Psoas muscle (tissue), 8 donors: ENCODE measurements around the gene ADORA1. TPM values are rescaled to one million over a fixed set of nuclear protein-coding genes. Genes with fewer than 3 reads are reported as not detected.

Source experiments
- ATAC-seq, 4 donors: fragments of 200-7000 bp; cut with Tn5 transposase; one replicate each; pipeline ENCODE4 v1.9.1; 2020; ENCODE audit warnings: moderate library complexity in 3 of 4, mild to moderate bottlenecking in 2 of 4
- DNase-seq, 2 donors: peaks; one replicate each; pipeline ENCODE4 v3.0.0-alpha.2; 2020
- H3K27ac ChIP-seq: fragments of 200-600 bp; one replicate; pipeline ENCODE4 v1.8.0; 2022
- H3K27me3 ChIP-seq, 3 donors: fragments of 200-600 bp in 1 of 3; one replicate each; pipeline versions ENCODE4 v1.6.1 to v1.8.0; 2013 to 2022; ENCODE audit warnings: low read length in 2 of 3, mild to moderate bottlenecking in 2 of 3, moderate library complexity in 1 of 3; ENCODE audit not compliant: insufficient read depth in 3 of 3
- H3K36me3 ChIP-seq, 2 donors: fragments of 200-600 bp in 1 of 2; one replicate each; pipeline versions ENCODE4 v1.6.1 to v1.8.0; 2013 to 2022; ENCODE audit warnings: low read depth in 1 of 2, mild to moderate bottlenecking in 1 of 2, moderate library complexity in 1 of 2; ENCODE audit not compliant: insufficient read depth in 1 of 2
- H3K4me1 ChIP-seq: fragments of 200-600 bp; one replicate; pipeline ENCODE4 v1.8.0; 2022
- H3K4me3 ChIP-seq: fragments of 200-600 bp; one replicate; pipeline ENCODE4 v1.8.0; 2022; ENCODE audit warnings: mild to moderate bottlenecking
- H3K9me3 ChIP-seq: fragments of 200-600 bp; one replicate; pipeline ENCODE4 v1.8.0; 2022
- WGBS, 3 donors: extraction: QIAGEN DNeasy Blood & Tissue Kit; methylation state at CpG; one replicate each; pipeline versions ENCODE4 v1.1.6 to v1.1.7; 2013; 5-methylcytosine and 5-hydroxymethylcytosine counted together
- intact Hi-C, 2 donors: fragments of 100-400 bp; cut with DNase I; formaldehyde crosslinking; loops; one replicate each; pipeline versions ENCODE4 v1.11.0 to v1.14.2; 2022
- polyA plus RNA-seq, 3 donors: library from polyadenylated mRNA; stranded (reverse); fragments of 200-250 nt; gene quantifications; one replicate each; pipeline ENCODE4 v1.2.3, GENCODE V29; 2013
- total RNA-seq, 4 donors: library from RNA; stranded (reverse); fragmentation: NEBNext Ultra II Directional in 2 of 4; extraction: Animal tissue kit (Norgen Biotek cat#: 25700) in 2 of 4; gene quantifications; one replicate each; pipeline versions ENCODE4 v1.2.1 to v1.2.4, GENCODE V29; 2021 to 2023
- TF ChIP-seq, protein P1 (sequence below): fragments of 200-600 bp; IDR thresholded peaks from one replicate; pipeline ENCODE4 v1.8.0; 2022; ENCODE audit warnings: antibody characterized with exemption
- donor health status: healthy with polysubstance abuse.
- donor health status: DM: no; HTN: no; CAD: no; lungs with moderate emphysema.
- donor health status: Bipolar disorder and iron deficiency.
- donor health status: healthy.
- donor health status: DM: yes; HTN: yes; CAD: no.
- donor health status: DM: no; HTN: no; CAD: no.
- donor health status: DM: no; HTN: no; CAD: no.
- donor health status: DM: yes; HTN: yes; CAD: no.

Gene ADORA1
- total and polyA plus RNA-seq, 7 donors = 1.1 to 10.4 (median 1.8) TPM

GRCh38 chr1:203169770-203170520, 42.4 kb downstream of the ADORA1 start:
- ATAC-seq (no peak), DNase-seq (no peak)
- H3K4me1 ChIP-seq = peaks cover 21% of the 10 kb centered on the region
- peaks cover 0 to 22% of the 10 kb centered on the region in 2 donors for H3K36me3 ChIP-seq
- no peak overlapping the region for H3K4me3 ChIP-seq
- no peaks in the 10 kb centered on the region for H3K9me3 ChIP-seq
- TF ChIP-seq, protein P1, sequence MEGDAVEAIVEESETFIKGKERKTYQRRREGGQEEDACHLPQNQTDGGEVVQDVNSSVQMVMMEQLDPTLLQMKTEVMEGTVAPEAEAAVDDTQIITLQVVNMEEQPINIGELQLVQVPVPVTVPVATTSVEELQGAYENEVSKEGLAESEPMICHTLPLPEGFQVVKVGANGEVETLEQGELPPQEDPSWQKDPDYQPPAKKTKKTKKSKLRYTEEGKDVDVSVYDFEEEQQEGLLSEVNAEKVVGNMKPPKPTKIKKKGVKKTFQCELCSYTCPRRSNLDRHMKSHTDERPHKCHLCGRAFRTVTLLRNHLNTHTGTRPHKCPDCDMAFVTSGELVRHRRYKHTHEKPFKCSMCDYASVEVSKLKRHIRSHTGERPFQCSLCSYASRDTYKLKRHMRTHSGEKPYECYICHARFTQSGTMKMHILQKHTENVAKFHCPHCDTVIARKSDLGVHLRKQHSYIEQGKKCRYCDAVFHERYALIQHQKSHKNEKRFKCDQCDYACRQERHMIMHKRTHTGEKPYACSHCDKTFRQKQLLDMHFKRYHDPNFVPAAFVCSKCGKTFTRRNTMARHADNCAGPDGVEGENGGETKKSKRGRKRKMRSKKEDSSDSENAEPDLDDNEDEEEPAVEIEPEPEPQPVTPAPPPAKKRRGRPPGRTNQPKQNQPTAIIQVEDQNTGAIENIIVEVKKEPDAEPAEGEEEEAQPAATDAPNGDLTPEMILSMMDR = no peak
- intact Hi-C loops = loop anchor here (5.0 kb wide), 2 partner anchors 47 to 48 kb away; no protein-coding TSS in a partner anchor
- H3K27ac ChIP-seq = no peak overlapping the region
- WGBS, 3 donors = 91 to 93% (median 91%) methylated on average over 21 of the region's 21 CpGs
- no peaks in the 10 kb centered on the region for H3K27me3 ChIP-seq

DNA sequence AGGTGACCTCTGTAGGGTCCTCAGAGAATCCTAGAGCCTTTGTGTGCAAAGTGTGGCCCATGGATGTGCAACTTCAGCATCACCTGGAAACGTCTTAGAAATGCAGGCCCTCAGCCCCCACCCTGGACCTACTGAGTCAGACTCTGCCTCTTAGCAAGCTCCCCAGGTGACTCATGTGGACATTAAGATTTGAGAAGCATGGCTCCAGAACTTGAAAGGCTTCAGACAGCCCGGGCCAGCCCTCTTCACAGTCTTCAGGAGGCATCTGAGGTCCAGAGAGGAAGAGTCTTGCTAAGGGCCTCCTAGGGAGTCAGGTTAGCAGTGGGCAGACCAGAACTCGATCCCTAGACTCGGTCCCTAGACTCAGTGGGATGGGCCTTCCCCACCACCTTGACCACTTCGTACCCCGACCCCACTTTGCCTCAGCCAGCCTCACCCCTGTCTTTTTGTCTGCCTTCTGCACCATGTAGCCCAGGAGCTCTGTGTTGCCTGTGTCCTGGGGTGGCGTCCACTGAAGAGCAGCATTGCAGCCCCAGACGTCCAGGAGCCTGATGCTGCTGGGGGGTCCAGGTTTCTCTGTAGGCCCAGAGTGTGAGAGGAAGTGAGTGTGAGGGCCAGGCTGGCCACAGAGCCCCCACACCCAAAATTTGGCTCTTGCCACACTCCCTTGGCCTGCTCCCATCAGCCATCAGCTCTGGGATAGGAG, 43.3 kb downstream of the ADORA1 start:
- no peak for ATAC-seq
- 86 to 90% (median 88%) methylated on average over 8 of the region's 8 CpGs for WGBS, 3 donors
- Histone ChIP-seq H3K36me3 (peaks cover 0 to 16% of the 10 kb centered on the region in 2 donors), H3K27me3 (no peaks in the 10 kb centered on the region), H3K4me1 (peaks cover 29% of the 10 kb centered on the region), H3K4me3 (no peak overlapping the region), H3K27ac (peak overlapping the region; percentile 16), H3K9me3 (no peaks in the 10 kb centered on the region)
- DNase-seq = no peak
- intact Hi-C loops = loop anchor here (5.0 kb wide), 2 partner anchors 47 to 48 kb away; no protein-coding TSS in a partner anchor
- TF ChIP-seq, protein P1 = no peak

DNA sequence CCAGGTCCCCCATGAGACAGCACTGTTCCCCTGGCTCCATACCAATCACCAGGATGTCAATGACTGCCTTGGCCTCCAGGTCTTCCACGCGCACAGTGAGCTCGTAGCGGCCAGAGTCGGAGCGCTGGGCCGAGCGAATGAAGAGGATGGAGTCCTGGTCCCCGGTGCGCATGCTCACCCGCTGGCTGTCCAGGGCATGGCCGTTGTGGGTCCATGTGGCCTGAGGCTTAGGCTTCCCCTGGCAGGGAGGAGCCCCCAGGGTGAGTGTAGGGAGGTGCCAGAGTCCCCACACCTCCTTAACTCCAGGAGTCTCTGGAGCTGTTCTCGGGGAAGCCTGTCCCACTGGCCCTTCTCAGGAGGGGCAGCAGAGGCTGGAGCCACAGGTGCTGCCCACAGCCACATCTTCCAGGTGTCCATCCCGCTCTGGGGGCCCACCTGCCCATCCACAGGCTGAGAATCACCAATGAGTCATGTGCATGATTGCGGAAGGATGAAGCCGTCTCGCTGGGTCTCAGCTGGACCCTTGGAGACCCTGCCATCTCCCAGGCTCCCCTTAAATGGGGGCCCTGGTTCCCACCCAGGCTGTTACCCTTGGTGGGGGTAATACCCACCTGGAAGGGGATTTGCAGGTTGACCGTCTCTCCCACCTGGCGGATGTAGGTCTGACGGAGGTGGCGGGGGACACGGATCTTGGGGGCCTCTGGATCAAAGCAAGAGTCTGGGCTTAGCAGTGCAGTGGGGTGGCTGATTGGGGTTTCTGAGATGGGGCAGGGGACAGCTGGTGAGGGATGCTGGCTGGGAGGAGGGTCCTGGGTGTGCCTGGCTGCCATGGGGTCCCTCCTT, 44.0 kb downstream of the ADORA1 start:
- no peak overlapping the region for H3K4me3 ChIP-seq
- TF ChIP-seq, protein P1 = no peak
- no peak for DNase-seq
- intact Hi-C loops = loop anchor here (1.0 to 5.0 kb wide), 6 partner anchors 45 to 132 kb away; partner anchors contain the start of genes ADORA1 (in 1 of the 2) and MYOG (in 1 of the 2)
- H3K4me1 ChIP-seq = peaks cover 37% of the 10 kb centered on the region
- no peaks in the 10 kb centered on the region for H3K27me3 ChIP-seq
- peak overlapping the region; percentile 89 for H3K27ac ChIP-seq
- H3K9me3 ChIP-seq = no peaks in the 10 kb centered on the region
- WGBS, 3 donors = 94 to 96% (median 96%) methylated on average over 22 of the region's 22 CpGs
- H3K36me3 ChIP-seq = peaks cover 0 to 16% of the 10 kb centered on the region in 2 donors
- no peak for ATAC-seq

DNA sequence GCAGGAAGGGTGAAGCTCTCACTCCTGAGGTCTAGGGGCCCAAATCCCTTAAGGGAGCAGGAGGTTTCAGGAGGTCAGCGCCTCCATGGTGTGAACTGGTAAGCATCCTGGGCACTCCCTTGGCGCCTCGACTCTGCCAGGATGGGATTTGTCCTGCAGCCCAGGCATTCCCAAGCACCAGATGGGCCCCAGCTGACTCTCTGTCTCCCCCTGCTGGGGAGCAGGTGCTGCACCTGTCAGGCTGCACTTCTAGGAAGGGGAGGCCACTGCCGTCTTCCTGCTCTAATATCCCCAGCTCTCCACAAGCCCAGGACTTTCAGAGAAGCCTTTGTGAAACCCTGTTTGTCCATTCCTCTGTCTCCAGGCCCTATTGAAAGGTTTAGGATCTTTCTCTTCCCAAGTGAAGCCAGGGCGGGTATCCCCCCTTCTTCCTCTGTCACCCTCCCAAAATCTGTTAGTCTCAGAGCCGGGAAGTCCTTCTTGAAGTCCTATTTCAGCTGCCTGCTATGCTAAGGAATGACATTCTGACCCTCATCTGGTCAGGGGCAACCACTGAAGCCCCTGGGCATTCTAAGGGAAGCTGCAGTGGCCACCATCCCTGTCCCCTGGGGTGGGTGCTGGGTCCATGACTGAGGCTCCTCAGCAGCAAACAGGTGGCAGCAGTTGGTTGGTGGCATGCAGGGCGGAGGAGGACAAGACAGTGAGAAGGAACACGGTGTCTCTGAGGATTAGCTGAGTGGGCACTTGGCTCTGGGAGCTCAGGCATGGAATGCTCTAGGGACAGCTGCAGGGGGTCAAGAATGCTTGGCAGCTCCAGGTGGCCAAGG, 44.9 kb downstream of the ADORA1 start:
- Histone ChIP-seq H3K27me3 (no peaks in the 10 kb centered on the region), H3K4me1 (peaks cover 45% of the 10 kb centered on the region), H3K9me3 (no peaks in the 10 kb centered on the region), H3K36me3 (peaks cover 0 to 16% of the 10 kb centered on the region in 2 donors), H3K27ac (peak overlapping the region; percentile 89), H3K4me3 (peak overlapping the region; percentile 23)
- WGBS, 3 donors = 26 to 35% (median 27%) methylated on average over 8 of the region's 8 CpGs
- peak; percentile 65 to 86 (median 74) for ATAC-seq
- intact Hi-C loops = loop anchor here (1.0 to 5.0 kb wide), 6 partner anchors 45 to 133 kb away; partner anchors contain the start of genes ADORA1 (in 1 of the 2) and MYOG (in 1 of the 2)
- peak; percentile 74 to 91 for DNase-seq
- TF ChIP-seq, protein P1 = peak; percentile 93
